Neutrophil (primary cell): ENCODE results near the gene KAT6B.

Experiments
- H3K27ac ChIP-seq: fragments of 200-600 bp; sonication (generic); 2 replicates; pipeline ENCODE4 v1.5.1; 2016; ENCODE audit warnings: mild to moderate bottlenecking, moderate library complexity
- H3K27me3 ChIP-seq: fragments of 200-600 bp; sonication (generic); 2 replicates; pipeline ENCODE4 v1.6.0; 2016; ENCODE audit warnings: mild to moderate bottlenecking
- H3K36me3 ChIP-seq: fragments of 200-600 bp; sonication (generic); 2 replicates; pipeline ENCODE4 v1.5.1; 2017
- H3K4me1 ChIP-seq, 2 experiments: fragments of 200-600 bp in 1 of 2; sonication (generic) in 1 of 2; 1 replicate in 1 of 2; 2 replicates in 1 of 2; pipeline versions ENCODE4 v1.5.1 to v1.6.1; 2013 to 2016; ENCODE audit warnings: low read depth in 1 of 2, low read length in 1 of 2, mild to moderate bottlenecking in 1 of 2, moderate library complexity in 1 of 2; ENCODE audit not compliant: control insufficient read depth in 1 of 2, insufficient read depth in 1 of 2
- H3K4me3 ChIP-seq, 2 experiments: fragments of 200-600 bp in 1 of 2; sonication (generic) in 1 of 2; 1 replicate in 1 of 2; 2 replicates in 1 of 2; pipeline ENCODE4 v1.5.1; 2013 to 2016; ENCODE audit warnings: low read depth in 1 of 2, low read length in 1 of 2, mild to moderate bottlenecking in 1 of 2, moderate library complexity in 1 of 2
- H3K9me3 ChIP-seq: fragments of 200-600 bp; sonication (generic); 2 replicates; pipeline ENCODE4 v1.5.1; 2016
- CTCF ChIP-seq: fragments of 200-600 bp; sonication (generic); IDR thresholded peaks from 2 replicates; pipeline ENCODE4 v1.5.1; 2016; ENCODE audit warnings: antibody characterized with exemption

KAT6B gene

GRCh38 chr10:75037171-75038153, 211.1 kb downstream of the KAT6B start:
- Histone ChIP-seq H3K4me3 (no peak overlapping the region), H3K9me3 (no peaks in the 10 kb centered on the region), H3K27me3 (no peaks in the 10 kb centered on the region), H3K36me3 (no peaks in the 10 kb centered on the region), H3K27ac (no peak overlapping the region), H3K4me1 (no peaks in the 10 kb centered on the region)
- no peak for TF ChIP-seq CTCF

GRCh38 chr10:75038335-75038734, 211.9 kb downstream of the KAT6B start:
- Histone ChIP-seq H3K27me3 (peaks cover under 1% of the 10 kb centered on the region), H3K27ac (no peak overlapping the region), H3K4me3 (no peak overlapping the region), H3K9me3 (no peaks in the 10 kb centered on the region), H3K36me3 (no peaks in the 10 kb centered on the region), H3K4me1 (no peaks in the 10 kb centered on the region)
- TF ChIP-seq CTCF = no peak

- TF ChIP-seq CTCF = no peak
- no peaks in the 10 kb centered on the region for H3K9me3 ChIP-seq
- no peak overlapping the region for H3K4me3 ChIP-seq
- no peak overlapping the region for H3K27ac ChIP-seq
- H3K27me3 ChIP-seq = peaks cover 18% of the 10 kb centered on the region
- H3K36me3 ChIP-seq = no peaks in the 10 kb centered on the region
- H3K4me1 ChIP-seq = peaks cover 6 to 10% of the 10 kb centered on the region in 2 experiments
Measured at GRCh38 chr10:75040576-75040975, 214.2 kb downstream of the KAT6B start.

- Histone ChIP-seq H3K36me3 (no peaks in the 10 kb centered on the region), H3K4me3 (no peak overlapping the region), H3K9me3 (no peaks in the 10 kb centered on the region), H3K27me3 (peaks cover 18% of the 10 kb centered on the region), H3K27ac (no peak overlapping the region), H3K4me1 (peaks cover 6 to 13% of the 10 kb centered on the region in 2 experiments)
- TF ChIP-seq CTCF = no peak
Measured at GRCh38 chr10:75042292-75042974, 216.0 kb downstream of the KAT6B start.

- Histone ChIP-seq H3K4me1 (peaks cover 8 to 20% of the 10 kb centered on the region in 2 experiments), H3K36me3 (no peaks in the 10 kb centered on the region), H3K27ac (no peak overlapping the region), H3K4me3 (peak overlapping the region; percentile 43 to 67), H3K27me3 (peaks cover 18% of the 10 kb centered on the region), H3K9me3 (no peaks in the 10 kb centered on the region)
- TF ChIP-seq CTCF = no peak
Measured at GRCh38 chr10:75043256-75044131, 217.1 kb downstream of the KAT6B start.
